Measurements from ENCODE around the gene PRM1.

The PRM1 gene

GRCh38 chr16:11307639-11308492, 26.7 kb upstream of the PRM1 start:
- DNase-seq (ENCODE audit: insufficient read length, low spot score) (no peak), FAIRE-seq (no peak)
- TF ChIP-seq, protein P1, sequence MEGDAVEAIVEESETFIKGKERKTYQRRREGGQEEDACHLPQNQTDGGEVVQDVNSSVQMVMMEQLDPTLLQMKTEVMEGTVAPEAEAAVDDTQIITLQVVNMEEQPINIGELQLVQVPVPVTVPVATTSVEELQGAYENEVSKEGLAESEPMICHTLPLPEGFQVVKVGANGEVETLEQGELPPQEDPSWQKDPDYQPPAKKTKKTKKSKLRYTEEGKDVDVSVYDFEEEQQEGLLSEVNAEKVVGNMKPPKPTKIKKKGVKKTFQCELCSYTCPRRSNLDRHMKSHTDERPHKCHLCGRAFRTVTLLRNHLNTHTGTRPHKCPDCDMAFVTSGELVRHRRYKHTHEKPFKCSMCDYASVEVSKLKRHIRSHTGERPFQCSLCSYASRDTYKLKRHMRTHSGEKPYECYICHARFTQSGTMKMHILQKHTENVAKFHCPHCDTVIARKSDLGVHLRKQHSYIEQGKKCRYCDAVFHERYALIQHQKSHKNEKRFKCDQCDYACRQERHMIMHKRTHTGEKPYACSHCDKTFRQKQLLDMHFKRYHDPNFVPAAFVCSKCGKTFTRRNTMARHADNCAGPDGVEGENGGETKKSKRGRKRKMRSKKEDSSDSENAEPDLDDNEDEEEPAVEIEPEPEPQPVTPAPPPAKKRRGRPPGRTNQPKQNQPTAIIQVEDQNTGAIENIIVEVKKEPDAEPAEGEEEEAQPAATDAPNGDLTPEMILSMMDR (IDR thresholded peaks at IDR 0.05; ENCODE audit: insufficient read depth, missing control alignments): no peak

DNA sequence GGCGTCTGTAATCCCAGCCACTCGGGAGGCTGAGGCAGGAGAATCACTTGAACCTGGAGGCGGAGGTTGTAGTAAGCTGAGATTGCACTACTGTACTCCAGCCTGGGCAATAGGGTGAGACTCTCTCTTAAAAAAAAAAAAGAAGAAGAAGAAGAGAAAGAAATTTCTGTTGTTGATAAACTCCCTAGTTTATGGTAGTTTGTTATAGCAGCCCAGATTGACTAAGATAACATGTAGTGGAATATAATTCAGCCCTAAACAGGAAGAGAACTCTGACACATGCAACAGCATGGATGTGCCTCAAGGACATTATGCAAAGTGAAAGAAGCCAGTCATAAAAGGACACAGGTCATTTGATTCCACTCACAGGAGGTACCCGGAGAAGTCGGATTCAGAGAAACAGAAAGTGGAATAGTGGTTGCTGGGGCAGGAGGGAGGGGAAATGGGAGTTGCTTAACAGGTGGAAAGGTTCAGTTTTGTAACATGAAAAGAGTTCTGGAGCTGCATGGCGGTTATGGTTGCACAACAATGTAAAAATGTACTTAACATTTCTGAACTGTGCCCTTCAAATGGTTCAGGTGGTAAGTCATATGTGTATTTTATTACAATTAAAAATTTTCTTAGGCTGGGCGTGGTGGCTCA, 26.0 kb upstream of the PRM1 start:
- DNase-seq (ENCODE audit: insufficient read length, low spot score): no peak
- no peak for FAIRE-seq
- TF ChIP-seq, protein P1 (IDR thresholded peaks at IDR 0.05; ENCODE audit: insufficient read depth, missing control alignments): no peak

DNA sequence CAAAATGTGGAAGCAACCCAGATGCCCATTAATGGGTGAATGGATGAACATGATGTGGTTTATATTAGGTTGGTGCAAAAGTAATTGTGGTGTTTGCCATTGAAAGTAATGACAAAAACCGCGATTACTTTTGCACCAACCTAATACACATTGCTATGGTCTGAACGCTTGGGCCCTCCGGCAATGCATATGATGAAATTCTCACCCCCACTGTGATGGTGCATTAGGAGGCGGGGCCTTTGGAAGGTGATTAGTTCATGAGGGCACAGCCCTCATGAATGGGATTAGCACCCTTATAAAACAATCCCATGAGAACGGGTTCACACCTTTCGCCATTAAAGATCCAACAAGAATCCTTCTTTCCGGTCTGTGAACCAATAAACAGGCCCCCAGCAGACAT, 25.3 kb upstream of the PRM1 start:
- FAIRE-seq (no peak), DNase-seq (ENCODE audit: insufficient read length, low spot score) (no peak)
- TF ChIP-seq, protein P1 (IDR thresholded peaks at IDR 0.05; ENCODE audit: insufficient read depth, missing control alignments): no peak

- DNase-seq (ENCODE audit: insufficient read length, low spot score) (no peak), FAIRE-seq (no peak)
- TF ChIP-seq, protein P1 (IDR thresholded peaks at IDR 0.05; ENCODE audit: insufficient read depth, missing control alignments): no peak
Observed at GRCh38 chr16:11303405-11304138, 22.4 kb upstream of the PRM1 start.

DNA sequence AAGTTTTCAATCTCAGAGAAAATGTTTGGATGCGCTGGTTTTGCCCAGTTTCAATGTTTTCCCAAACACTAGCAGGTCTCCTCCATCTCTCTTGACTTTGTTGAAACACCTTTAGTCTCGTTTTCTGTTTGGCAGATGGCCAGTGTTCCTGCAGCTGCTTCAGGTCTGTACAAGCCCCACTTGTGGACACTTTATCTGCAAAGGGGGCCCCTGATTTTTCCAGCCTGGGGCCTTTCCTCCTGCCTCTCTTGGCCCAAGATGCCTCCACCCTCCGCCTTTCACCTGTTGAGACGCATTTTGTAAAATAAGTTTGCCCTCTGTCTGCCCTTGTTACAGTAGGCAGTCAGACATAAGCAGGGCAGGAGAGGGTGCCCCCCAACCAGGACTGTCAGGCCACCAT, 21.8 kb upstream of the PRM1 start:
- TF ChIP-seq, protein P1 (IDR thresholded peaks at IDR 0.05; ENCODE audit: insufficient read depth, missing control alignments): no peak
- DNase-seq (ENCODE audit: insufficient read length, low spot score) (no peak), FAIRE-seq (no peak)

GRCh38 chr16:11301645-11302501, 20.7 kb upstream of the PRM1 start:
- no peak for FAIRE-seq
- no peak for DNase-seq (ENCODE audit: insufficient read length, low spot score)
- TF ChIP-seq, protein P1 (IDR thresholded peaks at IDR 0.05; ENCODE audit: insufficient read depth, missing control alignments): no peak

Data from D721Med (cell line).